BE2C (cell line): Measurements from ENCODE around the gene ADRA2A.

Source experiments
- DNase-seq: peaks from one replicate; pipeline ENCODE4 v3.0.0-alpha.2; 2020
- H3K27me3 ChIP-seq: fragments of 250-450 bp; sonication (Bioruptor Pico); 2 replicates; pipeline ENCODE4 v1.5.1; 2020; ENCODE audit warnings: mild to moderate bottlenecking
- H3K36me3 ChIP-seq: fragments of 250-450 bp; sonication (Bioruptor Pico); 2 replicates; pipeline ENCODE4 v1.5.1; 2020; ENCODE audit warnings: mild to moderate bottlenecking
- H3K4me1 ChIP-seq: fragments of 250-450 bp; sonication (Bioruptor Pico); 2 replicates; pipeline ENCODE4 v1.5.1; 2020
- H3K4me3 ChIP-seq: 2 replicates; pipeline ENCODE4 v1.5.1; 2011; ENCODE audit warnings: low read depth, low read length
- H3K9me3 ChIP-seq: fragments of 250-450 bp; sonication (Bioruptor Pico); 2 replicates; pipeline ENCODE4 v1.5.1; 2020
- CTCF ChIP-seq: IDR thresholded peaks from 2 replicates; pipeline ENCODE4 v1.5.1; 2012; ENCODE audit warnings: mild to moderate bottlenecking, low read depth, low read length

ADRA2A gene

GRCh38 chr10:111116762-111117445 is 40.1 kb downstream of the ADRA2A start:
- DNase-seq = no peak
- Histone ChIP-seq H3K36me3 (no peaks in the 10 kb centered on the region), H3K27me3 (no peaks in the 10 kb centered on the region), H3K4me3 (no peak overlapping the region), H3K9me3 (no peaks in the 10 kb centered on the region), H3K4me1 (no peaks in the 10 kb centered on the region)
- TF ChIP-seq CTCF = no peak

- TF ChIP-seq CTCF = no peak
- no peaks in the 10 kb centered on the region for H3K4me1 ChIP-seq
- no peak overlapping the region for H3K4me3 ChIP-seq
- H3K36me3 ChIP-seq = no peaks in the 10 kb centered on the region
- no peak for DNase-seq
- H3K27me3 ChIP-seq = no peaks in the 10 kb centered on the region
- no peaks in the 10 kb centered on the region for H3K9me3 ChIP-seq
These were observed 40.9 kb downstream of the ADRA2A start for GRCh38 chr10:111117528-111118277.

- Histone ChIP-seq H3K4me1 (no peaks in the 10 kb centered on the region), H3K36me3 (no peaks in the 10 kb centered on the region), H3K9me3 (no peaks in the 10 kb centered on the region), H3K27me3 (no peaks in the 10 kb centered on the region), H3K4me3 (no peak overlapping the region)
- no peak for TF ChIP-seq CTCF
- DNase-seq = no peak
These were observed 41.9 kb downstream of the ADRA2A start for GRCh38 chr10:111118758-111119157.

- no peak for TF ChIP-seq CTCF
- Histone ChIP-seq H3K4me1 (no peaks in the 10 kb centered on the region), H3K9me3 (no peaks in the 10 kb centered on the region), H3K4me3 (no peak overlapping the region), H3K27me3 (no peaks in the 10 kb centered on the region), H3K36me3 (no peaks in the 10 kb centered on the region)
- DNase-seq = no peak
These were observed 42.8 kb downstream of the ADRA2A start for GRCh38 chr10:111119637-111120036.

- DNase-seq = no peak
- Histone ChIP-seq H3K9me3 (no peaks in the 10 kb centered on the region), H3K4me3 (no peak overlapping the region), H3K4me1 (peaks cover 3% of the 10 kb centered on the region; the same call in 1 of the 2 replicates), H3K27me3 (no peaks in the 10 kb centered on the region), H3K36me3 (no peaks in the 10 kb centered on the region)
- no peak for TF ChIP-seq CTCF
These were observed 45.3 kb downstream of the ADRA2A start for GRCh38 chr10:111122127-111122526.

- peaks cover 13% of the 10 kb centered on the region for H3K4me1 ChIP-seq
- no peak for DNase-seq
- no peaks in the 10 kb centered on the region for H3K36me3 ChIP-seq
- H3K4me3 ChIP-seq = no peak overlapping the region
- H3K27me3 ChIP-seq = no peaks in the 10 kb centered on the region
- TF ChIP-seq CTCF = no peak
- no peaks in the 10 kb centered on the region for H3K9me3 ChIP-seq
These were observed 47.1 kb downstream of the ADRA2A start for GRCh38 chr10:111123883-111124282.
